Loucy (cell line): ENCODE data around the gene UAP1L1.

ENCODE experiments used
- H2AFZ ChIP-seq: fragments of 200-600 bp; sonication (generic); 2 replicates; pipeline ENCODE4 v1.6.0; 2016; ENCODE audit warnings: antibody characterized with exemption, mild to moderate bottlenecking, low read length, moderate library complexity
- H3F3A ChIP-seq: fragments of 200-600 bp; 2 replicates; pipeline ENCODE4 v1.6.0; 2016; ENCODE audit warnings: antibody characterized with exemption, low read depth, mild to moderate bottlenecking
- H3K27me3 ChIP-seq: fragments of 200-600 bp; sonication (generic); 2 replicates; pipeline ENCODE4 v1.6.1; 2014; ENCODE audit warnings: low read length, mild to moderate bottlenecking; ENCODE audit not compliant: insufficient read depth, poor library complexity, severe bottlenecking
- H3K36me3 ChIP-seq: fragments of 200-600 bp; sonication (generic); 2 replicates; pipeline ENCODE4 v1.6.1; 2016; ENCODE audit warnings: low read length; ENCODE audit not compliant: insufficient read depth
- H3K4me1 ChIP-seq: fragments of 200-600 bp; sonication (generic); 2 replicates; pipeline ENCODE4 v1.5.1; 2014; ENCODE audit warnings: low read length, mild to moderate bottlenecking; ENCODE audit not compliant: insufficient read depth, poor library complexity, severe bottlenecking
- H3K4me2 ChIP-seq: fragments of 200-600 bp; sonication (generic); 2 replicates; pipeline ENCODE4 v1.6.0; 2014; ENCODE audit warnings: antibody characterized with exemption, low read length, low read depth, mild to moderate bottlenecking; ENCODE audit not compliant: poor library complexity, severe bottlenecking
- H3K4me3 ChIP-seq: fragments of 200-600 bp; sonication (generic); 2 replicates; pipeline ENCODE4 v1.5.1; 2014; ENCODE audit warnings: low read length, mild to moderate bottlenecking, mixed read lengths; ENCODE audit not compliant: poor library complexity, severe bottlenecking
- H3K79me2 ChIP-seq: fragments of 200-600 bp; sonication (generic); 2 replicates; pipeline ENCODE4 v1.6.1; 2014; ENCODE audit warnings: low read length; ENCODE audit not compliant: insufficient read depth
- H3K9ac ChIP-seq: fragments of 200-600 bp; sonication (generic); 2 replicates; pipeline ENCODE4 v1.6.0; 2014; ENCODE audit warnings: mild to moderate bottlenecking, low read depth, low read length, moderate library complexity; ENCODE audit not compliant: poor library complexity, severe bottlenecking
- H3K9me2 ChIP-seq: fragments of 200-600 bp; sonication (generic); replicated peaks from 2 replicates; pipeline ENCODE4 v1.6.1; 2016; ENCODE audit warnings: low read depth, low read length, mixed read lengths
- H3K9me3 ChIP-seq: fragments of 200-600 bp; sonication (generic); 2 replicates; pipeline ENCODE4 v1.6.1; 2014; ENCODE audit warnings: mild to moderate bottlenecking, antibody characterized with exemption, low read length, low read depth; ENCODE audit not compliant: insufficient read depth
- H4K20me1 ChIP-seq: fragments of 200-600 bp; sonication (generic); 2 replicates; pipeline ENCODE4 v1.6.0; 2014; ENCODE audit warnings: antibody characterized with exemption, low read length, mild to moderate bottlenecking; ENCODE audit not compliant: insufficient read depth, poor library complexity, severe bottlenecking
- CTCF ChIP-seq: fragments of 200-600 bp; sonication (generic); conservative IDR thresholded peaks from 2 replicates; pipeline ENCODE4 v1.5.1; 2014; ENCODE audit warnings: mild to moderate bottlenecking, antibody characterized with exemption, low read length
- EZH2phosphoT487 ChIP-seq: fragments of 200-600 bp; IDR thresholded peaks from 2 replicates; pipeline ENCODE4 v1.6.1; 2018; ENCODE audit warnings: antibody characterized with exemption, mild to moderate bottlenecking, moderate library complexity, borderline replicate concordance

UAP1L1 gene

DNA sequence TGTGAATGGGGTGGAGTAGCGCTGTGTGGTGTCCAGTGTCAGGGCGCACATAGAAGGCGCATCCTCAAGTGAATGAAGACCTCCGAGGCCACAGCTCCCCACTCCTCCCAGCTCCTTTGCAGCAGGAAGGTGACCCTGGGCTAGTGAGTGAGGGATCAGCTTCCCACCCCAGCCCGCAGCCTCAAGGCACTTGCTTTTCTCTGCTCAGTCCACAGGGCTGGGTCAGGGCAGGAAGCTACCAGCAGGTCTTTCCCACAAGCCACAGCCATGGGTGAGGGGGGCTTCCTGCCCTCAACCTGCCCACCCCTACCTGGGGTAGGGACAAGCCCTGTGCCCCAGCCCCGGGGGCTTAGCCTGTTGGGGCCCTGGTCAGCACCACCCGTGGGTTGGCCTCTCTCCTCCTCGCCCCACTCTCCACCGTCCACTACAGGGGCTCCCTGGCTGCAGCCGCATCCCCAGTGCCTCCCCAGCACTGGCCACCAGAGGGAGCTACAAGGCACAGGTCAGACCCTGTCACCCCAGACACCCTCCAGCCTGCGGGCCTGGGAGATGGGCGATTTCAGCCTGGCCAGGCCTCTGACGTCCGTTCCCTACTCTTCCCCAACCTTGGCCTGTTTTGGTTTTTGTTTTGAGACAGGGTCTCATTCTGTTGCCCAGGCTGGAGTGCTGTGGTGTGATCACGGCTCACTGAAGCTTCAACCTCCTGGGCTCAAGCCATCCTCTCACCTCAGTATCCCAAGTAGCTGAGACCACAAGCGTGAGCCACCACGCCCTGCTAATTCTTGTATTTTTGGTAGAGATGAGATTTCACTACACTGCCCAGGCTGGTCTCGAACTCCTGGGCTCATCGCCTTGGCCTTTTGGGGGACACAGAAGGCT lies 48.0 kb upstream of the UAP1L1 start:
- Histone ChIP-seq H3K4me3 (peak overlapping the region; percentile 81), H3K36me3 (no peaks in the 10 kb centered on the region), H3F3A (peaks cover 12% of the 10 kb centered on the region; the same call in 1 of the 2 replicates), H3K9me3 (no peaks in the 10 kb centered on the region), H3K27me3 (no peaks in the 10 kb centered on the region), H4K20me1 (peaks cover 5% of the 10 kb centered on the region), H3K4me2 (peak overlapping the region; percentile 90), H2AFZ (no peak overlapping the region), H3K9ac (peak overlapping the region; percentile 92), H3K79me2 (peaks cover 5% of the 10 kb centered on the region; the same call in 1 of the 2 replicates), H3K4me1 (peaks cover 55% of the 10 kb centered on the region), H3K9me2 (no peaks in the 10 kb centered on the region)
- no peak for TF ChIP-seq EZH2phosphoT487
- TF ChIP-seq CTCF = peak; percentile 86

DNA sequence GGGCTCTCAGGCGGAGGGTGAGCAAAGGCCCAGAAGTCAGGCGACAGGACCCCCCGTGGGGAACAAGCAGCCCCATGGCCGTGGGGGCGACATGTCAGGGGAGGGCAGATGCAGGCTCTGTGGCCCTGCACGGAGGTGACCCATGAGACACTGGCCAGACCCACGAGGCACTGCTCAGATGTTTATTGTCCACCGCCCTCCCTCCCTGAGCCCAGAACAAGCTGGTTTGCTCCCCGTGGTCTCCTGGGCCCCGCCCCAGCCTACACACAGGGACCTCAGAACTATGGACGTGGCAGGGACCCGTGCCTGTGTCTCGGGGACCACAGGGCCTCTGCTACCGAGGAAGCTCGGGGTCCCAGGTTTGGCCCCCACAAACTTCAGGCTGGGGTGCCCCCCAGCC lies 47.3 kb upstream of the UAP1L1 start:
- Histone ChIP-seq H3K4me2 (peak overlapping the region; percentile 90), H3K27me3 (no peaks in the 10 kb centered on the region), H3K4me3 (peak overlapping the region; percentile 81), H4K20me1 (peaks cover 5% of the 10 kb centered on the region), H3K36me3 (no peaks in the 10 kb centered on the region), H3K9me2 (no peaks in the 10 kb centered on the region), H2AFZ (no peak overlapping the region), H3K9me3 (no peaks in the 10 kb centered on the region), H3K79me2 (peaks cover 5% of the 10 kb centered on the region; the same call in 1 of the 2 replicates), H3K9ac (peak overlapping the region; percentile 92), H3F3A (peaks cover 12% of the 10 kb centered on the region; the same call in 1 of the 2 replicates), H3K4me1 (peaks cover 62% of the 10 kb centered on the region)
- no peak for TF ChIP-seq EZH2phosphoT487
- TF ChIP-seq CTCF = no peak

- Histone ChIP-seq H3K79me2 (peaks cover 5% of the 10 kb centered on the region; the same call in 1 of the 2 replicates), H3K4me3 (peak overlapping the region; percentile 81), H3F3A (peaks cover 12% of the 10 kb centered on the region; the same call in 1 of the 2 replicates), H3K36me3 (no peaks in the 10 kb centered on the region), H3K9me2 (no peaks in the 10 kb centered on the region), H3K9me3 (no peaks in the 10 kb centered on the region), H3K4me2 (peak overlapping the region; percentile 90), H2AFZ (no peak overlapping the region), H4K20me1 (peaks cover 5% of the 10 kb centered on the region), H3K4me1 (peaks cover 63% of the 10 kb centered on the region), H3K9ac (peak overlapping the region; percentile 92), H3K27me3 (no peaks in the 10 kb centered on the region)
- TF ChIP-seq EZH2phosphoT487 (no peak), CTCF (no peak)
Measured at GRCh38 chr9:137030538-137031527, 46.5 kb upstream of the UAP1L1 start.
